NB4 (cell line): ENCODE results near the gene PPP1R15B.

Experiments
- MYC ChIP-seq: IDR thresholded peaks from 2 replicates; pipeline ENCODE4 v1.6.1; 2011; ENCODE audit warnings: low read depth, low read length
- POLR2A ChIP-seq: IDR thresholded peaks from 2 replicates; pipeline ENCODE4 v1.6.1; 2011; ENCODE audit warnings: mild to moderate bottlenecking; ENCODE audit not compliant: insufficient read length; ENCODE audit errors: extremely low read depth
- TF ChIP-seq, protein P1 (sequence below): IDR thresholded peaks from one replicate; pipeline ENCODE4 v1.5.1; 2012; ENCODE audit warnings: low read depth, low read length

DNA sequence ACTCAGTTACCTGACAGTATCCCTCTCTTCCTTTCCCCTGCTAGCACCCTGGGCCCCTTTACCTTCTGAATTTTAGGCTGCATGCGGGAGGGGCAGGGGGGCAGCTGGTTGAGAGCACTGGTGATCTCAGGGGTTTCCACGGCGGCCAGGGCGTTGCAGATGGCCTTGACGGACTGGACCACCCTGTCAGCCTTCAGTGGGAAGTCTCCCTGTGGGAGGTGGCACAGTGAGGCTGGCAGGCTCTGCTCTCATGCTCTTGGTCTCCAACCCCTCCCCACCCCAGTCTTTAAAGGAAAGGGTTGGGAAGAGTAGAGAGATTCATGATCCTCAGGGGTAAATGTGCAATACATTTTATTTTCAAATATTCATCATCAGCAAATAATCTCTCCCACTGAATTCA, 46.0 kb upstream of the PPP1R15B start:
- TF ChIP-seq, protein P1, sequence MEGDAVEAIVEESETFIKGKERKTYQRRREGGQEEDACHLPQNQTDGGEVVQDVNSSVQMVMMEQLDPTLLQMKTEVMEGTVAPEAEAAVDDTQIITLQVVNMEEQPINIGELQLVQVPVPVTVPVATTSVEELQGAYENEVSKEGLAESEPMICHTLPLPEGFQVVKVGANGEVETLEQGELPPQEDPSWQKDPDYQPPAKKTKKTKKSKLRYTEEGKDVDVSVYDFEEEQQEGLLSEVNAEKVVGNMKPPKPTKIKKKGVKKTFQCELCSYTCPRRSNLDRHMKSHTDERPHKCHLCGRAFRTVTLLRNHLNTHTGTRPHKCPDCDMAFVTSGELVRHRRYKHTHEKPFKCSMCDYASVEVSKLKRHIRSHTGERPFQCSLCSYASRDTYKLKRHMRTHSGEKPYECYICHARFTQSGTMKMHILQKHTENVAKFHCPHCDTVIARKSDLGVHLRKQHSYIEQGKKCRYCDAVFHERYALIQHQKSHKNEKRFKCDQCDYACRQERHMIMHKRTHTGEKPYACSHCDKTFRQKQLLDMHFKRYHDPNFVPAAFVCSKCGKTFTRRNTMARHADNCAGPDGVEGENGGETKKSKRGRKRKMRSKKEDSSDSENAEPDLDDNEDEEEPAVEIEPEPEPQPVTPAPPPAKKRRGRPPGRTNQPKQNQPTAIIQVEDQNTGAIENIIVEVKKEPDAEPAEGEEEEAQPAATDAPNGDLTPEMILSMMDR, result no peak
- TF ChIP-seq MYC (no peak), POLR2A (no peak)
